LNCAP (cell line): ENCODE data around the gene EXOC3L4.

Experiments
- TF ChIP-seq, protein P1 (sequence below): fragments of 450-650 bp; IDR thresholded peaks from 2 replicates; pipeline ENCODE4 v1.5.1; 2017; ENCODE audit warnings: mild to moderate bottlenecking

Gene EXOC3L4

GRCh38 chr14:103066399-103066798 is 28.1 kb upstream of the EXOC3L4 start:
- TF ChIP-seq, protein P1, sequence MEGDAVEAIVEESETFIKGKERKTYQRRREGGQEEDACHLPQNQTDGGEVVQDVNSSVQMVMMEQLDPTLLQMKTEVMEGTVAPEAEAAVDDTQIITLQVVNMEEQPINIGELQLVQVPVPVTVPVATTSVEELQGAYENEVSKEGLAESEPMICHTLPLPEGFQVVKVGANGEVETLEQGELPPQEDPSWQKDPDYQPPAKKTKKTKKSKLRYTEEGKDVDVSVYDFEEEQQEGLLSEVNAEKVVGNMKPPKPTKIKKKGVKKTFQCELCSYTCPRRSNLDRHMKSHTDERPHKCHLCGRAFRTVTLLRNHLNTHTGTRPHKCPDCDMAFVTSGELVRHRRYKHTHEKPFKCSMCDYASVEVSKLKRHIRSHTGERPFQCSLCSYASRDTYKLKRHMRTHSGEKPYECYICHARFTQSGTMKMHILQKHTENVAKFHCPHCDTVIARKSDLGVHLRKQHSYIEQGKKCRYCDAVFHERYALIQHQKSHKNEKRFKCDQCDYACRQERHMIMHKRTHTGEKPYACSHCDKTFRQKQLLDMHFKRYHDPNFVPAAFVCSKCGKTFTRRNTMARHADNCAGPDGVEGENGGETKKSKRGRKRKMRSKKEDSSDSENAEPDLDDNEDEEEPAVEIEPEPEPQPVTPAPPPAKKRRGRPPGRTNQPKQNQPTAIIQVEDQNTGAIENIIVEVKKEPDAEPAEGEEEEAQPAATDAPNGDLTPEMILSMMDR: no peak

DNA sequence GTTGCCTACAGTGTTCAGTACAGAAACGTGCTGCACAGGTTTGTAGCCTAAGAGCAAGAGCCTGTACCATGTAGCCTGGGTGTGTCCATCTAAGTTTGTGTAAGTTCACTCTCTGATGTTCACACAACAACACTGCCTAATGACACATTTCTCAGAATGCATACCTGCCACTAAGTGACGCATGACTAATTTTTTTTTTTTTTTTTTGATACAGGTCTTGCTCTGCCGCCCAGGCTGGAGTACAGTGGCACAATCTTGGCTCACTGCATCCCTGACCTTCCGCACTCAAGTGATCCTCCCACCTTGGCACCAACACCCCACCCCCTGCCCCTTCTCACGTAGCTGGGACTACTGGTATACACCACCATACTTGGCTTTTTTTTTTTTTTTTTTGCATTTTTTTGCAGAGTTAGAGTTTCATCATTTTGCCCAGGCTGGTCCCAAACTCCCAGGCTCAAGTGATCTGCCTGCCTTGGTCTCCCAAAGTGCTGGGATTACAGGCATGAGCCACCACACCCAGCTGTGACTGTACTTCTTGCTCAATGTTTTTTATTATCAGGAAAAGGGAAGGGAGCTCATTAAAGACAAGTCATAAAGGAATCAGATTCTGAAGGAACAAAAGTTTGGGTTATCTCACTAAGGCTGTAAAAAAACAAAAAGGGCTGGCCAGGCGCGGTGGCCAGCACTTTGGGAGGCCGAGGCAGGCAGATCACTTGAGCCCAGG is 27.1 kb upstream of the EXOC3L4 start:
- TF ChIP-seq, protein P1: no peak

GRCh38 chr14:103068351-103069073 is 26.0 kb upstream of the EXOC3L4 start:
- TF ChIP-seq, protein P1: no peak

GRCh38 chr14:103070263-103070885 is 24.2 kb upstream of the EXOC3L4 start:
- TF ChIP-seq, protein P1: no peak

DNA sequence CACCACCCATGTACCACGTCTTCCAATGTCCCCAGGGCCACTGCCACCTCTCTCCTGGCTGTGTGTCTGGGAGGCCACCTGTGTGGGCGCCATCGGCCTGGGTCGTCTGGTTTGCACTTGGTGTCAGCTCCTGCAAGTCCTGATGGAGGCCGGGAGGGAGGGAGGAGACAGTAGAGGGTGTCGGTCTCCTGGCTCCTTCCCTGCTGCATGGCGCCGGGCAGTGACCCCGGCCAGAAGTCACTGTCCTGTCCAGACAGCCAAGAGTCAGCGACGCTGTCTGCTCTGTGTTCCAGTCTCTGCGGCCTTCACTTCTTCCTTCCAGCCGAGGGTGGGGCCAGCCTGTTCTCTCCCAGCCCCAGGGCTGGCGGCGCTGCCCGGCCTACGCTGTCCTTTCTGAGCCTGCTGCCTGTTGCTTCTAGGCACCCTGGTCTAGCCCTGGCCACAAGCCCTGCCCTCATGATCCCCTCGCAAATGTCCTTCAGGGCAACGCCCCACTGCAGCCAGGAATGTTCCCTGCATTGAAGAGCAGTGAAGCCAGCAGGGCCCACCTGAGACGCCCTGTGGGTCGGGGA is 23.5 kb upstream of the EXOC3L4 start:
- TF ChIP-seq, protein P1: no peak

DNA sequence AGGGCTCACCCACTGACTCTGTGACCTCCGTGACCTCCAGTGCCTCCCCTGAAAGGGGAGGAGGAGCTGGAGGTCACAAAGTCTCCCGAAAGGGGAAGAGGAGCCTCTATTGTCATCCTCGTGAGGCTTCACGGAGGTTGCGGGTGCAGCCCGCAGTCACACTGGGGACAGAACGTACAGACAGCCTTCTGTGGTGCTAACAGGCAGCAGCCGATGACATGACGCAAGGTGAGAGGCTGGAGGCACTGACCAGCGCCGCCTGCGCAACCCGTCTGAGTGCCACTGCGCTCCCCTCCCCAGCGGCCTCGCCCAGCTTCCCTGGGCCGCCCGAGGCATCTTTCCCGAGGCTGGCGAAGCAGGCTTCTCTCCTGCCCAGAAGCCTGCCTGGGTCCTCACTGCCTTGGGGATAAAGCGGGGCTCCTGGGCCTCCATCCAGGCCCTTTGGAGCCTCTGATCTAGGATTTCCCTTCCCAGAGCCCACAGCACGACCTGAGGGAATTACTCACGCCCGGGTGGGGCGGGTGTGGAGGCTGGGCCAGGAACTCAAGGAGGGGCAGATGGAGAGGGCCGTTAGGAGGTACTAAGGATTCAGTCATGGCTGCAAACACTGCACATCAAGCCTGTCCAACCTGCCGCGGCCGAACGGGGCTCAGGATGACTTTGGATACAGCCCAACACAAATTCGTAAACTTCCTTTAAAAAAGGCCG is 22.8 kb upstream of the EXOC3L4 start:
- TF ChIP-seq, protein P1: no peak
